GM12891 (cell line): ENCODE results near the gene SEC11C.

Source experiments
- POLR2A ChIP-seq: IDR thresholded peaks from 2 replicates; pipeline ENCODE4 v1.6.1; 2011; ENCODE audit warnings: low read depth, low read length, control low read depth
- SPI1 ChIP-seq: IDR thresholded peaks from 2 replicates; pipeline ENCODE4 v1.6.1; 2011; ENCODE audit warnings: low read depth, low read length, control low read depth

DNA sequence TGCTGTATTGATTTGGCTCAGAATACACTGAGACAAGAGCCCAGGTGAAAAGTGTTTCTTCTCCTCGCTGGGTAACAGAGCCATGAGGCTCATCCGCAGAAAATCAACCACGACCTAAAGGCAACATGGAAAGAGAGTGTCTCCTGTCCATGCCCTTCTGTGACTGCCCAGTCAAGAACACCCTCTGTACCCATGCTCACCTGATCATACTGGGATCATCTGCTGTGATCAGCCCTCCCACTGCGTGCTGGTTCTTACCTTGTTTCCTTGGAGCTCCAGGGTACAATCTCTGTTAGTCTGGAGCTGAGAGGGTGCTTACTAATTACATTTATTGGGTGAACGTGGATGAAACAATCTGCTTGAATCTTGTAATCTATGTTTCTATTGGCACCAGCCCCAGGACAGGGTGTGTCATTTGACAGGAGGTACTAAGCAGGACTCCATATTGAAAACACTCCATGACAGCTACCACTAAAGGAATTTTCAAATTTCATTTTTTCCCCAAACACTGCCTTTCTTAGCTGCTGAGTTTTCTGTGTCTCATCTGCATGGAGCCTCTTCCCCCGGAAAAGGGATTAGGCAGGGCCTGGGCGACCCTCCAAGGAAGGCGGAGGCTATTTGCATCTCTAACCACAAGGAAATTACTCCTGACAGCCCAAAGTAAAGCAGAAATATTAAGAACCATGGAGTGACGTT, 40.6 kb downstream of the SEC11C start:
- TF ChIP-seq SPI1 (no peak), POLR2A (no peak)
